OCI-LY1 (cell line): ENCODE measurements around the gene COL15A1.

Source experiments
- H2AFZ ChIP-seq: fragments of 200-600 bp; sonication (generic), shearing (Covaris generic); 2 replicates; pipeline ENCODE4 v1.6.0; 2014; ENCODE audit warnings: antibody characterized with exemption, mild to moderate bottlenecking, low read length
- H3F3A ChIP-seq: fragments of 200-600 bp; sonication (generic), shearing (Covaris generic); 2 replicates; pipeline ENCODE4 v1.6.0; 2014; ENCODE audit warnings: mild to moderate bottlenecking, antibody characterized with exemption, low read length, moderate library complexity; ENCODE audit not compliant: insufficient read depth
- H3K27ac ChIP-seq: fragments of 200-600 bp; sonication (generic); 2 replicates; pipeline ENCODE4 v1.5.1; 2014; ENCODE audit warnings: low read length, mixed run types, mild to moderate bottlenecking, low read depth; ENCODE audit not compliant: poor library complexity, severe bottlenecking
- H3K27me3 ChIP-seq: fragments of 200-600 bp; sonication (generic); 2 replicates; pipeline ENCODE4 v1.6.0; 2014; ENCODE audit warnings: antibody characterized with exemption, mild to moderate bottlenecking, low read length, moderate library complexity; ENCODE audit not compliant: insufficient read depth
- H3K36me3 ChIP-seq: fragments of 200-600 bp; sonication (generic); 2 replicates; pipeline ENCODE4 v1.6.1; 2014; ENCODE audit warnings: mild to moderate bottlenecking, antibody characterized with exemption, low read length, moderate library complexity, mixed read lengths; ENCODE audit not compliant: insufficient read depth
- H3K4me1 ChIP-seq: fragments of 200-600 bp; sonication (generic); 2 replicates; pipeline ENCODE4 v1.5.1; 2014; ENCODE audit warnings: mild to moderate bottlenecking, low read length, moderate library complexity; ENCODE audit not compliant: insufficient read depth, severe bottlenecking
- H3K4me2 ChIP-seq: fragments of 200-600 bp; sonication (generic), shearing (Covaris generic); 2 replicates; pipeline ENCODE4 v1.6.1; 2014; ENCODE audit warnings: low read length
- H3K4me3 ChIP-seq: fragments of 200-600 bp; sonication (generic); 2 replicates; pipeline ENCODE4 v1.5.1; 2014; ENCODE audit warnings: low read length, low read depth, mild to moderate bottlenecking, mixed read lengths; ENCODE audit not compliant: poor library complexity, severe bottlenecking
- H3K79me2 ChIP-seq: fragments of 200-600 bp; shearing (Covaris generic); 2 replicates; pipeline ENCODE4 v1.6.1; 2016; ENCODE audit warnings: mixed run types, low read length, mixed read lengths; ENCODE audit not compliant: insufficient read depth
- H3K9ac ChIP-seq: fragments of 200-600 bp; sonication (generic), shearing (Covaris generic); 2 replicates; pipeline ENCODE4 v1.6.1; 2014; ENCODE audit warnings: mild to moderate bottlenecking, low read length, mixed read lengths
- H3K9me2 ChIP-seq: fragments of 200-600 bp; sonication (generic), shearing (Covaris generic); 2 replicates; pipeline ENCODE4 v1.6.1; 2014; ENCODE audit warnings: low read depth, mild to moderate bottlenecking, low read length, mixed read lengths
- H3K9me3 ChIP-seq: fragments of 200-600 bp; shearing (Covaris generic); 2 replicates; pipeline ENCODE4 v1.6.1; 2014; ENCODE audit warnings: low read length, mixed read lengths
- H4K20me1 ChIP-seq: fragments of 200-600 bp; sonication (generic), shearing (Covaris generic); 2 replicates; pipeline ENCODE4 v1.6.0; 2016; ENCODE audit warnings: mild to moderate bottlenecking, low read length; ENCODE audit not compliant: insufficient read depth
- CTCF ChIP-seq: fragments of 200-600 bp; sonication (generic), shearing (Covaris generic); IDR thresholded peaks from 2 replicates; pipeline ENCODE4 v1.5.1; 2017; ENCODE audit warnings: mild to moderate bottlenecking, antibody characterized with exemption, low read length, moderate library complexity, mixed read lengths
- EZH2 ChIP-seq: fragments of 200-600 bp; sonication (generic), shearing (Covaris generic); IDR thresholded peaks from 2 replicates; pipeline ENCODE4 v1.8.0; 2017; ENCODE audit warnings: borderline replicate concordance, mixed run types, mild to moderate bottlenecking, antibody characterized with exemption, low read length, moderate library complexity, mixed read lengths

The COL15A1 gene

GRCh38 chr9:99051851-99052250, 108.1 kb downstream of the COL15A1 start:
- H3K79me2 ChIP-seq = no peaks in the 10 kb centered on the region
- no peak overlapping the region for H3K9ac ChIP-seq
- no peaks in the 10 kb centered on the region for H3K9me2 ChIP-seq
- no peaks in the 10 kb centered on the region for H3K36me3 ChIP-seq
- no peak overlapping the region for H3K27ac ChIP-seq
- no peak overlapping the region for H3K4me2 ChIP-seq
- H3F3A ChIP-seq = no peaks in the 10 kb centered on the region
- no peak for TF ChIP-seq CTCF
- no peak for TF ChIP-seq EZH2
- H2AFZ ChIP-seq = no peak overlapping the region
- H3K4me3 ChIP-seq = no peak overlapping the region
- H3K9me3 ChIP-seq = no peaks in the 10 kb centered on the region
- peaks cover 7% of the 10 kb centered on the region for H3K27me3 ChIP-seq
- H3K4me1 ChIP-seq = no peaks in the 10 kb centered on the region
- H4K20me1 ChIP-seq = no peaks in the 10 kb centered on the region

GRCh38 chr9:99052815-99053715, 109.4 kb downstream of the COL15A1 start:
- Histone ChIP-seq H3K27me3 (peaks cover 7% of the 10 kb centered on the region), H3K27ac (no peak overlapping the region), H2AFZ (no peak overlapping the region), H3K4me1 (peaks cover 7% of the 10 kb centered on the region), H3K9me2 (no peaks in the 10 kb centered on the region), H4K20me1 (no peaks in the 10 kb centered on the region), H3F3A (no peaks in the 10 kb centered on the region), H3K9ac (no peak overlapping the region), H3K79me2 (no peaks in the 10 kb centered on the region), H3K4me2 (no peak overlapping the region), H3K36me3 (no peaks in the 10 kb centered on the region), H3K4me3 (no peak overlapping the region), H3K9me3 (no peaks in the 10 kb centered on the region)
- TF ChIP-seq CTCF (no peak), EZH2 (no peak)

- Histone ChIP-seq H3K4me2 (no peak overlapping the region), H3F3A (no peaks in the 10 kb centered on the region), H3K9me2 (no peaks in the 10 kb centered on the region), H3K36me3 (no peaks in the 10 kb centered on the region), H3K9me3 (no peaks in the 10 kb centered on the region), H3K4me1 (peaks cover 22% of the 10 kb centered on the region), H3K27me3 (peaks cover 1% of the 10 kb centered on the region; the same call in 1 of the 2 replicates), H3K79me2 (no peaks in the 10 kb centered on the region), H3K4me3 (no peak overlapping the region), H3K9ac (no peak overlapping the region), H2AFZ (no peak overlapping the region), H4K20me1 (no peaks in the 10 kb centered on the region), H3K27ac (no peak overlapping the region)
- TF ChIP-seq EZH2 (no peak), CTCF (no peak)
These were observed 110.9 kb downstream of the COL15A1 start for GRCh38 chr9:99054581-99054980.
